HT-29 (cell line): ENCODE results near the gene KNDC1. TPM values are rescaled to one million over a fixed set of nuclear protein-coding genes. Genes with fewer than 3 reads are reported as not detected.

Experiments
- DNase-seq: peaks from one replicate; pipeline ENCODE4 v3.0.0-alpha.2; 2015; ENCODE audit warnings: low spot score
- total RNA-seq: library from RNA; depleted of rRNA; stranded (reverse); fragments of >200 nt; shearing (Covaris generic); gene quantifications from 2 replicates; pipeline ENCODE4 v1.2.3, GENCODE V29; 2014

Gene KNDC1
- total RNA-seq, 1 experiment from 2014 or later = 0.08 TPM

GRCh38 chr10:133205146-133205545 lies 45.1 kb downstream of the KNDC1 start:
- DNase-seq = no peak

GRCh38 chr10:133206356-133207040 lies 46.5 kb downstream of the KNDC1 start:
- no peak for DNase-seq

- no peak for DNase-seq
Observed at GRCh38 chr10:133207041-133207600, 47.1 kb downstream of the KNDC1 start.

- DNase-seq = no peak
Observed at GRCh38 chr10:133207627-133208026, 47.6 kb downstream of the KNDC1 start.

- no peak for DNase-seq
Observed at GRCh38 chr10:133208466-133208865, 48.4 kb downstream of the KNDC1 start.

- no peak for DNase-seq
Observed at GRCh38 chr10:133209117-133209516, 49.1 kb downstream of the KNDC1 start.

- no peak for DNase-seq
Observed at GRCh38 chr10:133209641-133210040, 49.6 kb downstream of the KNDC1 start.

- no peak for DNase-seq
Observed at GRCh38 chr10:133210398-133211140, 50.5 kb downstream of the KNDC1 start.

GRCh38 chr10:133211141-133211830 lies 51.3 kb downstream of the KNDC1 start:
- no peak for DNase-seq

GRCh38 chr10:133211959-133212852 lies 52.2 kb downstream of the KNDC1 start:
- no peak for DNase-seq

GRCh38 chr10:133212853-133213494 lies 53.0 kb downstream of the KNDC1 start:
- no peak for DNase-seq

- no peak for DNase-seq
Observed at GRCh38 chr10:133213641-133214467, 53.8 kb downstream of the KNDC1 start.

- no peak for DNase-seq
Observed at GRCh38 chr10:133214468-133215410, 54.7 kb downstream of the KNDC1 start.

GRCh38 chr10:133215586-133215985 lies 55.6 kb downstream of the KNDC1 start:
- DNase-seq = no peak

GRCh38 chr10:133216776-133217175 lies 56.8 kb downstream of the KNDC1 start:
- no peak for DNase-seq

- no peak for DNase-seq
Observed at GRCh38 chr10:133217800-133218589, 58.0 kb downstream of the KNDC1 start.

- DNase-seq = no peak
Observed at GRCh38 chr10:133218891-133219290, 58.9 kb downstream of the KNDC1 start.

GRCh38 chr10:133219782-133220181 lies 59.8 kb downstream of the KNDC1 start:
- DNase-seq = no peak
